SHP77 treated with DMSO at 0.1 percent for 48 hours (cell line): ENCODE results near the gene MOB3B.

Source experiments
- DNase-seq: peaks from one replicate; lab custom pipeline; 2025; lab: John Stamatoyannopoulos, UW

MOB3B gene

DNA sequence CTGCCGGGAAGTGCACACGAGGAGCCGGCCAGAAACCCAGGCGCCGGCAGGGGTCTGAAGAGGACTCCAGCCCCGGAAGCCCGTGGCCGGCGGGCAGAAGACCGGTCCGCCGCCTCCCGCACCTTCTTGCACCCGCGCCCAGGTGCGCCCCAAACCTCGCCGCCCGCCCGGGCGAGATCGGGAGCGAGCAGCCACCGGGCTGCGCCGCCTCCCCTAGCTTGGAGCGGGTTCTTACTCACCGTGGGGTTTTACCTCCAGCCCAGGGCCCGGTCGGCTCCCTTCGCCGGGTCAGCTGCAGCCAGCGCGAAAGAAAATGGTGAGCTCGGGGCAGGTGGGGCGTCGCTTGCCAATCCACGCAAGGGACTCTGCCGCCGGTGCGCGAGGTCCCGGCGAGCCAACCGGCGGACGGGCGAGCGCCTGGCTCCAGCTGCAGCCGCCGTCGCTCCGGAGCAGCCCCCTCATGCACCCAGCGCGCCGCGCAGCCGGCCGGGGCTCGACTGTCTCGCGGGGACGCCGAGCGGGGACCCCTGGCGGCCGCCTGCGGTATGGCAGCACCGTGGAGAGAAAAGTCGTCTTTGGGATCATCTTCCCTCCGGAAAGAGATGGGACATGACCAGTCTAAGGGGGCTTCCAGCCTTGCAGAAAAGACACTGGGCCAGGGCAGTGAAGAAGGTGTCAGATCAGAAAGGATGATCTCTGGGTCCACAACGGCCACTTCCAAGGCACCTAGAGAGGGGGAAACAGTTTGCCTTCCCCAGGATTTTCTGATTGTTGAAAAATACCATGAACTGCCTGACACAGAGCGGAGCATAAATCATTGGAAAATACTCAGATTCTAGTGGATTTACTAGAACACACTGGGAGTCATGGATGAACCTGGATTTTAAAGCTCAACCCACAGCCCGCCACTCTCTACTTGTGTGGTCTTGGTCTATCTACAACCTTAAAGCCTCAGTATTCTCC is at the start of gene MOB3B:
TSS of gene MOB3B (minus strand) at position 499 of the 963 bp plus-strand sequence. CDS start 74,264 bp downstream, outside the sequence.
- peak; percentile 35 for DNase-seq

DNA sequence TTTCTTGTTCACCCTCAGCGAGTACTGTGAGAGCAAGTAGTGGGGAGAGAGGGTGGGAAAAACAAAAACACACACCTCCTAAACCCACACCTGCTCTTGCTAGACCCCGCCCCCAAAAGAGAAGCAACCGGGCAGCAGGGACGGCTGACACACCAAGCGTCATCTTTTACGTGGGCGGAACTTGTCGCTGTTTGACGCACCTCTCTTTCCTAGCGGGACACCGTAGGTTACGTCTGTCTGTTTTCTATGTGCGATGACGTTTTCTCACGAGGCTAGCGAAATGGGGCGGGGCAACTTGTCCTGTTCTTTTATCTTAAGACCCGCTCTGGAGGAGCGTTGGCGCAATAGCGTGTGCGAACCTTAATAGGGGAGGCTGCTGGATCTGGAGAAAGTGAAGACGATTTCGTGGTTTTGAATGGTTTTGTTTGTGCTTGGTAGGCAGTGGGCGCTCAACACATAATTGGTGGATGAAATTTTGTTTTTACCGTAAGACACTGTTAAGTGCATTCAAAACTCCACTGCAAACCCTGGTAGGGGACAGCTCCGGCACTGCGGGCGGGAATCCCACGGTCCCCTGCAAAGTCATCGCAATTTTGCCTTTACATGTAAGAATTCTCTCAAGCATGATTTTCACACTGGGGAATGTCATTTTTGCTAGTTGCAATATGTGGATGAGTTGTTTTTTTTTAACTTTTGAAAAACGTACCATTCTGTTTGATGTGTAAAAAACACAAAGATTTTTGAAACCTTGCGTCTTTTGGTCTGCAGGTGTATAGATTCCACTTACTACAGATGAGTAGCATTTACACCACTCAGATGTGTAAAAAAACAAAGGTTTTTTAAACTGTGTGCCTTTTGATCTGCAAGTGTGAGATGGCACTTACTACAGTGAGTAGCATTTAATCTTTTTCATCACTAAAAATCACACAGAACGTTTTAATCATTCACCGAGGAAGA is 44.3 kb upstream of the MOB3B start:
- peak; percentile 98 for DNase-seq

GRCh38 chr9:27572918-27573633 is 43.5 kb upstream of the MOB3B start, which contains the start of gene C9orf72:
Gene C9orf72, minus strand, starts transcription at chr9:27573481. Its CDS starts 6,361 bp downstream, at chr9:27567120.
- peak; percentile 26 for DNase-seq

DNA sequence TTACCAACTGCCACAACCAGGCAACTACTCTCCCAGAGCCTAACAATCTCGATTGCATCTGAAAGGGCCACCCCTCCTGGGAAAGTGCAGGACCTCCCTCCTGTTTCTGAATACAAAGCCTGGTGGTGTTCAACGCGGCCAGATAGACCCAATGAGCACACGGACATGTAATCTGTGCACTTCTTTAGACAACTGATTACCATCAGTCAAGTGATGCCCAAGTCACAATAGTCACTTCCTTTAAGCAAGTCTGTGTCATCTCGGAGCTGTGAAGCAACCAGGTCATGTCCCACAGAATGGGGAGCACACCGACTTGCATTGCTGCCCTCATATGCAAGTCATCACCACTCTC is 42.9 kb upstream of the MOB3B start:
- peak; percentile 19 for DNase-seq

DNA sequence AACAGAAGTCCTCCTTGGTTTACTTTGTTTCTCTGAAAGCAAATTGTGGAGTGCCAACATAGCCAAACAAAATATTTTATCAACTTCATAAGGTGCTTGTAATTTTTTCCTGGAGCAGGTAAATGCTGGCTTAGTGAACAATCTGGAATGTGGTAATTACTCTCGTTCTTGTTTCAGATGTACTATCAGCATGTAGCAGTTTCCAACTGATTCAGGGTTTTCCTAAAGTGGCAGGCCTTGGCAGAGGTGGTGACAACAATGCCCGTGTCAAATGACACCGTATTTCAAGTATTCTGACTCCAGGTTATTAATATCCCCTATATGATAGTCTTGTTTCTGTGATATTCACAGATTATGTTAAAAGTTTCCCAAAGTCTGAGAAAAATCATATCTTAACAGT is 42.4 kb upstream of the MOB3B start:
- DNase-seq = no peak

DNA sequence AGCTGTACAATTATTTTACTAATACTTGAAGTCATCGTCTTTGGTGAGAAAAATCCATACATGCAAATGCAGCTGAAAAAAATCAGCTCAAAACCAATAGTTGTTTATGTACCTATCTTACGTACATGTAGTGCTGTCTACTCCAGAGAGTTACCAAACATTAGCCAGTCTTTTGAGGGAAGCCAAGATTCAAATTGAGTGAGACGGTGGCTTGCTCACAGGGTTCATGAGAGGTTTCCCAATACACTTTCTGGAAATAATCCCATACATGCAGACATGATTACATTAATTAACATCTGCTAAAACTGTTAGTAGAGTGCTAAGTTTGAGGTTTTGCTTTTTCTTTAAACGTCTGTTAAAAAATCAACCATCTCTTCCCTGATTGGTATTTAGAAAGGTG is 41.4 kb upstream of the MOB3B start:
- DNase-seq = no peak

- DNase-seq = no peak
Observed at GRCh38 chr9:27569406-27569805, 39.8 kb upstream of the MOB3B start.

DNA sequence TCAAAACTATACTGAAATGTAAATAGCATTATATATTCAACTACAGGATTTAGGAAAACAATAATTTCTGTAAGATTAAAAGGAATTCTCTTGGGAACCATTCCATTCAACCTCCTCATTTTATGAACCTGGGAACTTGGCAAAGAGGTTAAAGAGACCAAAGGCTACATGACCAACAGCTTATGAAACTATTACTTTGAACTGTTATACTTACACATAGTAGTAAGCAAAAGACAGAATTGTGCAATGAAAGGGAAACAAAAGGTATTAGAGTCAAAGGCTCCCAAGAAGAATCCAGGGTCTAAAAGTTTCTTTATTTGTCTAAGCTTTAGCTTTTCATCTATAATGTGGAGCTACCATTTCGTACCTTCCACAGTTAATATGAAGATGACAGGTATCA is 36.5 kb upstream of the MOB3B start:
- DNase-seq = no peak

- no peak for DNase-seq
Observed at GRCh38 chr9:27565696-27566095, 36.1 kb upstream of the MOB3B start.

DNA sequence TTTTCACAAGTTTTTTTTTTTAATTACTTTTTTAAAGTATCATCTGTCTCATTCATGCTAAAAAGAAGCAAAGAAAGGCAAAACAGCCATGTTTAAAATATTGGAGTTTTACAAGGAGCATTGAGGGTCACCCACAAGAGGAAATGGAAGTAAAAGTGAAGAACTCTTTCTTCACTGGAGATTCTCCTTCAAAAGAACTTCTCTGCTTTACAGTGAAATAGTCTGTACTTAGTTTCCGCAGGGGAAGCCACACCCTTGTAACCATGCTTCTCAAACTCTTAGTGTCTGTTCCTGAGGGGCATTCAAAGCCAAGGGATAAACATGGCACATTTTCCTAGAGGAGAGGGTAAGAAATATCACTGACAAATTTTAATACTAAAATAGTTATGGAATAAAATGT is 35.1 kb upstream of the MOB3B start:
- DNase-seq = no peak

DNA sequence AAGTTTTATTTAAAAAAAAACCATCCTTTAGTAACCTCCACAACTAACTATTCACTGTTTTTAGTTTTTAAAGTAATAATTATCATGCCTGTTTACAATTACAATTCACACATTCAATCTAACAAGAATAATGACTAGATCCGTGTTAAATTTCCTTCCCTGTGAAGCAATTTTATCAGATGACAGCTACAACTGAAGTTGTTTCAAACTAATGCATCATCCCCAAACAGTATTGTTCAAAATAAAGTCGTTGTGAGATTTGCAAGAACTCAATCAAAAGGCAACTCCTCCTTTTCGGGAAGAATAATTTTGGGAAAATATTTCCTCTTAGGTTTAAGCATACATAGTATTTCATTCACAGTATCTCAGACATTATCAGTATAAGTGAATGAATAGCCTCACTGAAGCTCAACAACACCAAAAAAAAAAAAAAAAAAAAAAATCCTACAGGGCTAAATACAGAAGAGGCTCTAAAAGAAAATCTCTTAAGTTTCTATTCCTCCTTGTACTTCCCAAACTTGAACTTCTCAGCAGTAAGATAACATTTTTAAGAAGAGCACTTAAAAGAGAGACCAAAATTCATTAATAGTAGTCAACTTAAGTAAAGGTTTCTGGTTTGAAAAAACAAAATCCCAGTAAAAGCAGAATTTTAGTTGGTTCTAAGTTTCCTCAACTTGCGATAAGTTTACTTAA is 34.3 kb upstream of the MOB3B start:
- DNase-seq = no peak

- no peak for DNase-seq
Observed at GRCh38 chr9:27561685-27562084, 32.1 kb upstream of the MOB3B start.

- no peak for DNase-seq
Observed at GRCh38 chr9:27560457-27560856, 30.8 kb upstream of the MOB3B start.

GRCh38 chr9:27558307-27558706 is 28.7 kb upstream of the MOB3B start:
- DNase-seq = no peak

DNA sequence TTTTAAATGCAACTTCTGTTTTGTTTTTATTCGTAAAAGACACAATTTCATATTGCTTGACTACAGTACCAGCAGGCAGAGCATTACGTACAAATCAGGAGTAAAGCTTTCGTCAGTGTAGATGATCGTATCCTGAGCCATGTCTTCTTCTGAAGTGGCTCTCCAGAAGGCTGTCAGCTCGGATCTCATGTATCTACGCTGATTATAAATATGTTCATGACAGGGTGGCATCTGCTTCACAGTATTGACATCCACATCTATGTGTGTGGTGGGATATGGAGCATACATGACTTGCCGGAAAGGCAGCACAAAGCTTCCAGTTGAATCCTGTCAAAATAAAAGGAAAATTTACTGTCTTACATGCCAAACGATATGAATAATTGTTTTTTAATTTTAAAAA is 26.9 kb upstream of the MOB3B start:
- DNase-seq = no peak

DNA sequence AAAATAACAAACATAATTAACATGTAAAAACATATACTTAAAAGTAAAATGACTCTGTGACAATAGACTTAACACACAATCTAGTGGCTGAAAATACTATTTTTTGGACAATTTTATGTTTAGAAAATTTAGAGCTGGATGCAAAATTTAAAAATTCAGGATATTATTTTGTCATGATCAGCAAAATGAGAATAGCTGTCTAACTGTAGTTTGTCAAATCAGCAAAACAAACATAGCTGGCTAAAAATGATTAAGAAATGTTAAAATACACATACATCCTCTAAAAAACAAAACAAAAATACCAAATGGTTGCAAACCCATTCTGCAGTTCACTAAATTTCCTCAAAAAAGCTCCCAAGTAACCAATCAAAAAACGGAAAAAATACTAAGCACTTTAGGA is 25.1 kb upstream of the MOB3B start:
- DNase-seq = no peak

- no peak for DNase-seq
Observed at GRCh38 chr9:27549196-27549755, 19.7 kb upstream of the MOB3B start.

DNA sequence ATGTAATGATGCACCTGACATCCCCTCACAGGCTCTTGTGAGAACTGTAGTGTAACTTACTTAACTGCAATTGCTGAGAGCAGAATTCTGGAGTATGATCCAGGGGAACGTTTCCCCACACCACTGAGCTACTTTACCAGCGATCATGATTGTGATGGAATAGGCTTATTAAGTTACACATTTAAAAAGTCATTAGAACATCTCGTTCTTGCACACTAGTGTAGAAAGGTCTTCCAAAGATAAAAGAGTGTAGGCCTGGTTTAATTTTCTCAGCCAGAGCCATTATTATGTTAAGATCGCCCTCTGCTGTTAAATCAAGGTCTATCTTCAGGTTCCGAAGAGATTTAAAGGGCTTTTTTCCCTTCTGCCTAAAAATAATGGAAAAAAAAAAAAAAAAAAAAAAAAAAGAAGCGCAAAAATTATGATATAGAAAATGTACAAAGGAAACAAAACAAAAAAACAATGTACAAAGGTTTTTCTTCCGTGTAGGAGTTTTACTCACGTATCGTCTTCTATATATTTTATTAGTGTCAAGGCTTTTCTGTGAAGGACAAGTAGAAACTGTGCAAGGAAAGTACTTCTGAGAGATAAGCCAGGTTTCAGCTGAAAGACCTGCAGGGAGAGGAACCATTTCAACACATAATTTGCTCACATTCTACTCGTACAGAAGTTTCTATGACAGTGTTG is 18.6 kb upstream of the MOB3B start:
- DNase-seq = peak; percentile 14

DNA sequence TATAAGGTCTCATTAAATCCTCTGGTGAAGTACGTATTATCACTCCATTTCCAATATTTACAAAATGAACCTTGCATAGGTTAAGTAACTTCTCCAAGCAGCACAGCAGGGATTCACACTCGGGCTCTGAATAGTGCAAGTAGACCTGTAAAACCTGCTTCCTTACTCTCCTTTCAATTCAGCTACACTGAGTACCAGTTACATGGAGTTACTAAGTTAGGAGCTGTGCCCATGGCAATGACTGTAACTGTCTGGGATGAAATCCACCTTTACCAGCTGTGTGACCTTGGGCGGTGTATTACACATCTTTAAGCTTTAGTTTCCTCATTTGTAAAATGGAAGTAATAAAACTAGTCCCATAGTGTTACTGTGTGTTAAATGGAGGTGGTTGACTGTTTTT is 15.9 kb upstream of the MOB3B start:
- no peak for DNase-seq

- no peak for DNase-seq
Observed at GRCh38 chr9:27542508-27542907, 12.9 kb upstream of the MOB3B start.
